NOMO-1 treated with dmso at 0.1 percent for 144 hours (cell line): ENCODE data around the gene SRGAP1.
"Not testable (repeated sequence)": the region's sequence is repeated elsewhere in the genome, so short reads cannot be mapped to it uniquely, and the experiment has no call there.

Experiments used
- DNase-seq: peaks from one replicate; lab custom pipeline; 2025; ENCODE audit not compliant: unreplicated experiment; lab: John Stamatoyannopoulos, UW

Gene SRGAP1

GRCh38 chr12:63999853-64000252 lies 155.4 kb downstream of the SRGAP1 start:
- no peak for DNase-seq

DNA sequence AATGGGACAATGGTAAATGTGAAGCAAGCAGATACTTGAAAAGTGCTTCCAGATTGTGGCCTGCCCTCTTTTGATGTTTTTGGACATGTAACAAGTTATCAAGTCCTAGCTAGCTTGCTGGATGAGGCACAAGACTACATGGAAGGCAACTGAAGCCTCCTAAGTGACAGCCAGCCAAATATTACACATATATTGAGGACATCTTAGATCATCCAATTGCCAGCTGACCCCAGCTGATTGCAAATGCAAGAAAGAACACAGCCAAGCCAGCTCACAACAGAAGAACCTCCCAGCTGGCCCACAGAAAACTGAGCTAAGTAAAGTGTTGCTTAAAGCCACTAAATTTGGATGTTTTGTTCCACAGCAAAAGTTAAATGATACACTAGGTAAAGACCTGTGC lies 156.9 kb downstream of the SRGAP1 start:
- no peak for DNase-seq

DNA sequence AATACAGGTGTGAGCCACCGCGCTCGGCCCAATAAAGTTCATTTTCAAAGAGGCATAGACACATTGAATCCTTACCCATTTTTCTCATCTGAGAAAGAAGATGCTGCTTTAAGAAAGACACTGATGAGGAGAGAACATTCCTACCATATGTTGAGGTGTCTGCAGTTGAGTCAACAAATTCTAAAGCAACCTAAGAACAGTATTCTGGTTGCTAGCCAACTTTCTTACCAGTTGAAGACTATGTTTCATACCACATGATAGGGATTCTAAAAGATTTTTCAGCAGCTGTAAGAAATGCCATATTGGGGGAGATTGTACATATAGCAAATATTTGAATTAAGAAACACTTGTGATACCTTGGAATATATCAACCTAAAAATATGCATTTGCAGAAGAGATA lies 160.1 kb downstream of the SRGAP1 start:
- DNase-seq = no peak

- no peak for DNase-seq
Observed at GRCh38 chr12:64006211-64006825, 161.8 kb downstream of the SRGAP1 start.

GRCh38 chr12:64007853-64008252 lies 163.4 kb downstream of the SRGAP1 start:
- DNase-seq = no peak

- no peak for DNase-seq
Observed at GRCh38 chr12:64008596-64008995, 164.1 kb downstream of the SRGAP1 start.

- no peak for DNase-seq
Observed at GRCh38 chr12:64009321-64010068, 165.0 kb downstream of the SRGAP1 start.

GRCh38 chr12:64010069-64010686 lies 165.7 kb downstream of the SRGAP1 start:
- DNase-seq = no peak

DNA sequence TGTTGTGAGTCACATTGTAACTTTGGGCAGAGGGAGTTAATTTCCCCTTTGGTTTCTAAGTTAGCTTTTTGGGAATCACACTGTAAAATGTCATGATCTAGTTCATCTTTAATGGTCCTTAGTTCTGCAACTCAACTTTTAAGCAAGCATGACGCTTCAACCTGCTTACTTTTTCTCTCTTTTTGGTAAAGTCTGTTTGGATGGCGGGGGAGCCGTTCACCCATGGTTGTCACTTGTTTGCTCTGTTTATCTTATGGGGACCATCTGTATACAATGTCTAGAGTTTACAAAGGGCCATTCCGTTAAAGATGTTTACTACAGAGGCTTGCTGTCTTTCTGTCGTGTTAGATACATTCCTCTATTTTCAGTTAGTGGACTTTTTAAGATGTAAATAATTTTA lies 172.0 kb downstream of the SRGAP1 start:
- DNase-seq = no peak

DNA sequence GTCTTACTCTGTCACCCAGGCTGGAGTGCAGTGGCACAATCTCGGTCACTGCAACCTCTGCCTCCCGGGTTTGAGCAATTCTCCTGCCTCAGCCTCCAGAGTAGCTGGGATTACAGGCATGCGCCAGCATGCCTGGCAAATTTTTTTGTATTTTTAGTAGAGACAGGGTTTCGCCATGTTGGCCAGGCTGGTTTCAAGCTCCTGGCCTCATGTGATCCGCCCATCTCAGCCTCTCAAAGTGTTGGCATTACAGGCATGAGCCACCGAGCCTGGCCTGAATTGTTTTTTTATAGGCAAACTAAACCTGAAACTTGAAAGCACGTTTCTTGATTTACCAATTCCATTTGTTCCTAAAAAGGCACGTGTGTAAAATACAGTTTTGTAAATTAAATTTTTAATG lies 173.6 kb downstream of the SRGAP1 start:
- DNase-seq = not testable (repeated sequence)

DNA sequence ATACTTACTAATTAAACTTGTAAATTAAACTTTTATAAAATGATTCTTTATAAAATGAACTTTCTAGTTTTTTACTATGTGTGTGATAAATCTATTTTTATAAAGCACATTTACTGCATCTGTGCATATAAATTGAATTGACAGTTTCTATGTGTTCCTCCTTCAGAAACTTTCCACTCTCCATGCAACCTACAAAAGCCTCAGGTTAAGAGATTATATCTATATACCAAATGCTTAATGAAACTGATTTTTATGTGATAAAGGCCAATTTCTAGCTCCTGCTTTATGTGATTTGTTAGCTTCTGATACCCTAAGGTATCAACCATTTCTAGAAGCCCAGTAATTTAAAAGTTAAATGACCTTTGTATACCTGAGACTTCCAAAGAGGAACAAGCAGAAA lies 174.0 kb downstream of the SRGAP1 start:
- no peak for DNase-seq

DNA sequence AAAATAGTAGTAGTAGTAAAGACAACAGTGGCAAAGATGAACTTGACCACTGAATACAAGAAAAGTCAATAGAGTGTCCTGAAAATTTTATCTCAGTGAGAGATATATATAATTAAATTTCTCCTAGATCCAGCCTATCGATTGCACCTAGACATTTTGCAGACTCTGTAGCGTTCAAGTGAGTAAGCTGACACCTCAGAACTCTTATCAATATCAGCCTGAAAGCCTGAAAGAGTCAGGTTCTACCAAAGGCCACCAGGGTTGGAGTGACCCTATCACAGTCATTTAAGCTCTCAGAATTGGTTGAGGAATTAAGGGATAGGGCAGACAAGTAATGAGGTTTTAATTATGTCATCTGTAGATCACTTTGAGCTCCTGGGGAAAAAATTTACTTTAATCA lies 174.6 kb downstream of the SRGAP1 start:
- no peak for DNase-seq

GRCh38 chr12:64019654-64020053 lies 175.2 kb downstream of the SRGAP1 start:
- no peak for DNase-seq

- DNase-seq = no peak
Observed at GRCh38 chr12:64025174-64025958, 180.9 kb downstream of the SRGAP1 start.

DNA sequence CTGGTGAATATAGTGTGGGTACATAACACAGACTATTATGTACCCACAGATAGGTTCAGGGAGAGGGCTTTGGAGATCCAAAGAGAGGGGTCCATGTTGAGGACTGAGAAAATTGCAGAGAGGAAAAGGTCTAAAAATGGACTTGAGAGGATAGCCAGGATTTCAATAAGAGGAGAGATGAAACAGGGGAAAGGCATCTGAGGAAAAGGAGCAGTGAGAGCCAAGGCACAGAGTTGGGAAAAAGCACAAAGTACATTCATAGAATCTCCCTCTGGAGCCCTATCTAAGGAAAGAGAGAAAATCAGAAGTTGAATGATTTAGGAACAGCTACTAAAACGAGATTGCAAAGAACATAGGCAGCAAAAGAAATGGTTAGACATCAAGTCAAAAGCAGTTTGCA lies 182.8 kb downstream of the SRGAP1 start:
- no peak for DNase-seq

GRCh38 chr12:64028541-64028940 lies 184.0 kb downstream of the SRGAP1 start:
- no peak for DNase-seq

- no peak for DNase-seq
Observed at GRCh38 chr12:64029013-64029857, 184.7 kb downstream of the SRGAP1 start.

DNA sequence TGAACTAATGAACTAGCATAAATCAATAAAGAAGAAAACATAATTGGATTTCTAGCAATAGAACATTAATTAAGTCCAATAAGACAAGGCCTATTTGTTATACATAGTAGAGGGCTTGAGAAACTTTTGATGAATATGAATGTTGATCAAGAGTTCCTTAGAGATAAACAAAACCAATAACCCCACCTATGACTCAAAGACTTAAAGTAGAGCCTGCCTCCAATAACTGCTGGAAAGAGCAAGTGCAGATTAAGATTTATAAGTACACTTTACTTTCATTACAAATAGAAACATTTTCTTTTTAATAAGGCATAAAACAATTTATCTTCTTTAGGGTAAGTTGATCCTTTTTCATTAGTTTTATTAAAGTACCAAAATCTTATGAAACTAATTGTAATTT lies 185.7 kb downstream of the SRGAP1 start:
- DNase-seq = no peak

DNA sequence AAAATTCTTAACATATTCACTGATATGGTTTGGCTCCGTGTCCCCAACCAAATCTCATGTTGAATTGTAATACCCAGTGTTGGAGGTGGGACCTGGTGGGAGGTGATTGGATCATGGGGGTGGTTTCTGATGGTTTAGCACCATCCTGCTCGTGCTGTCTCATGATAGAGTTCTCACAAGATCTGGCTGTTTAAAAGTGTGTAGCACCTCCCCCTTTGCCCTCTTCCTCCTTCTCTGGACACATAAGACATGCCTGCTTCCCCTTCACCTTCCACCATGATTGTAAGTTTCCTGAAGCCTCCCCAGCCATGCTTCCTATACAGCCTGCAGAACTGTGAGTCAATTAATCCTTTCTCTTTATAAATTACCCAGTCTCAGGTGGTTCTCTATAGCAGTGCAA lies 189.6 kb downstream of the SRGAP1 start:
- DNase-seq = not testable (repeated sequence)

- no peak for DNase-seq
Observed at GRCh38 chr12:64034901-64035576, 190.5 kb downstream of the SRGAP1 start.
